Hematopoietic multipotent progenitor cell treated with erythropoietin and hydrocortisone succinate and interleukin-3 and kit ligand, for 17 days (in vitro differentiated cells): ENCODE data around the gene PTPRN2.

ENCODE experiments used
- DNase-seq: peaks from one replicate; pipeline ENCODE4 v3.0.0-alpha.2; 2015; ENCODE audit warnings: low spot score

The PTPRN2 gene

GRCh38 chr7:158010961-158011693 is 576.5 kb downstream of the PTPRN2 start:
- DNase-seq: no peak

GRCh38 chr7:158009886-158010285 is 577.7 kb downstream of the PTPRN2 start:
- DNase-seq: no peak

- DNase-seq: no peak
Observed at GRCh38 chr7:158008267-158008666, 579.4 kb downstream of the PTPRN2 start.

GRCh38 chr7:158007697-158008257 is 579.8 kb downstream of the PTPRN2 start:
- DNase-seq: no peak

GRCh38 chr7:158006841-158007696 is 580.6 kb downstream of the PTPRN2 start:
- DNase-seq: no peak

GRCh38 chr7:158005531-158005930 is 582.1 kb downstream of the PTPRN2 start:
- no peak for DNase-seq

- no peak for DNase-seq
Observed at GRCh38 chr7:158004123-158004490, 583.5 kb downstream of the PTPRN2 start.

- no peak for DNase-seq
Observed at GRCh38 chr7:158003441-158004122, 584.0 kb downstream of the PTPRN2 start.

GRCh38 chr7:158002486-158003080 is 585.0 kb downstream of the PTPRN2 start:
- no peak for DNase-seq

GRCh38 chr7:158001621-158002320 is 585.9 kb downstream of the PTPRN2 start:
- DNase-seq: no peak

GRCh38 chr7:158001003-158001402 is 586.6 kb downstream of the PTPRN2 start:
- DNase-seq: no peak

GRCh38 chr7:158000160-158000559 is 587.5 kb downstream of the PTPRN2 start:
- no peak for DNase-seq

- no peak for DNase-seq
Observed at GRCh38 chr7:157998884-157999552, 588.6 kb downstream of the PTPRN2 start.

GRCh38 chr7:157997471-157997870 is 590.2 kb downstream of the PTPRN2 start:
- DNase-seq: no peak

- no peak for DNase-seq
Observed at GRCh38 chr7:157997080-157997440, 590.6 kb downstream of the PTPRN2 start.

- no peak for DNase-seq
Observed at GRCh38 chr7:157996359-157997079, 591.1 kb downstream of the PTPRN2 start.

- DNase-seq: no peak
Observed at GRCh38 chr7:157995815-157996214, 591.8 kb downstream of the PTPRN2 start.

GRCh38 chr7:157994319-157994718 is 593.3 kb downstream of the PTPRN2 start:
- no peak for DNase-seq

- no peak for DNase-seq
Observed at GRCh38 chr7:157993406-157994105, 594.1 kb downstream of the PTPRN2 start.
